Smooth muscle cell (in vitro differentiated cells): ENCODE data around the gene SIAH1. TPM values are rescaled to one million over a fixed set of nuclear protein-coding genes. Genes with fewer than 3 reads are reported as not detected.

Source experiments
- DNase-seq: peaks from one replicate; lab custom pipeline; 2025; ENCODE audit not compliant: unreplicated experiment; lab: John Stamatoyannopoulos, UW
- H2AFZ ChIP-seq: fragments of 200-600 bp; sonication (generic); 2 replicates; pipeline ENCODE4 v1.6.0; 2016; ENCODE audit warnings: antibody characterized with exemption, low read depth, mild to moderate bottlenecking
- H3F3A ChIP-seq: fragments of 200-600 bp; sonication (generic); 2 replicates; pipeline ENCODE4 v1.6.0; 2017; ENCODE audit warnings: antibody characterized with exemption, low read depth
- H3K27ac ChIP-seq: fragments of 200-600 bp; sonication (generic); 2 replicates; pipeline ENCODE4 v1.5.1; 2016; ENCODE audit warnings: low read depth, mild to moderate bottlenecking
- H3K27me3 ChIP-seq: fragments of 200-600 bp; sonication (generic); 2 replicates; pipeline ENCODE4 v1.6.1; 2016; ENCODE audit warnings: low read depth, mild to moderate bottlenecking
- H3K36me3 ChIP-seq: fragments of 200-600 bp; sonication (generic); 2 replicates; pipeline ENCODE4 v1.5.1; 2016; ENCODE audit warnings: low read depth
- H3K4me1 ChIP-seq: fragments of 200-600 bp; sonication (generic); 2 replicates; pipeline ENCODE4 v1.5.1; 2016; ENCODE audit warnings: low read depth
- H3K4me2 ChIP-seq: fragments of 200-600 bp; sonication (generic); 2 replicates; pipeline ENCODE4 v1.6.0; 2016; ENCODE audit warnings: mild to moderate bottlenecking
- H3K4me3 ChIP-seq: fragments of 200-600 bp; sonication (generic); 2 replicates; pipeline ENCODE4 v1.5.1; 2016; ENCODE audit warnings: mild to moderate bottlenecking
- H3K79me2 ChIP-seq: fragments of 200-600 bp; sonication (generic); 2 replicates; pipeline ENCODE4 v1.6.0; 2016; ENCODE audit warnings: low read depth, mild to moderate bottlenecking
- H3K9ac ChIP-seq: fragments of 200-600 bp; sonication (generic); 2 replicates; pipeline ENCODE4 v1.6.0; 2016; ENCODE audit warnings: low read depth
- H3K9me3 ChIP-seq: fragments of 200-600 bp; sonication (generic); replicated peaks from 2 replicates; pipeline ENCODE4 v1.5.1; 2016; ENCODE audit warnings: low read depth
- H4K20me1 ChIP-seq: fragments of 200-600 bp; sonication (generic); 2 replicates; pipeline ENCODE4 v1.6.0; 2016; ENCODE audit warnings: low read depth
- WGBS: methylation state at CpG from one replicate; pipeline ENCODE4 v1.1.7; 2016; ENCODE audit warnings: low lambda C conversion rate; 5-methylcytosine and 5-hydroxymethylcytosine counted together
- polyA plus RNA-seq: library from polyadenylated mRNA; unstranded; fragments of >200 nt; fragmentation: Nextera tagmentation; extraction: Ambion mirVana; gene quantifications from 2 replicates; pipeline ENCODE4 v1.2.1, GENCODE V29; 2016
- total RNA-seq: library from RNA; depleted of rRNA; stranded (reverse); fragments of >200 nt; gene quantifications from 2 replicates; pipeline ENCODE4 v1.2.3, GENCODE V29; 2014
- TF ChIP-seq, protein P1 (sequence below): fragments of 200-600 bp; sonication (generic); IDR thresholded peaks from 2 replicates; pipeline ENCODE4 v1.5.1; 2017; ENCODE audit warnings: borderline replicate concordance, mild to moderate bottlenecking, antibody characterized with exemption; ENCODE audit not compliant: insufficient read depth, poor library complexity, severe bottlenecking

The SIAH1 gene
- total and polyA plus RNA-seq, 2 experiments from 2014 or later = 24.5 to 34.0 TPM

DNA sequence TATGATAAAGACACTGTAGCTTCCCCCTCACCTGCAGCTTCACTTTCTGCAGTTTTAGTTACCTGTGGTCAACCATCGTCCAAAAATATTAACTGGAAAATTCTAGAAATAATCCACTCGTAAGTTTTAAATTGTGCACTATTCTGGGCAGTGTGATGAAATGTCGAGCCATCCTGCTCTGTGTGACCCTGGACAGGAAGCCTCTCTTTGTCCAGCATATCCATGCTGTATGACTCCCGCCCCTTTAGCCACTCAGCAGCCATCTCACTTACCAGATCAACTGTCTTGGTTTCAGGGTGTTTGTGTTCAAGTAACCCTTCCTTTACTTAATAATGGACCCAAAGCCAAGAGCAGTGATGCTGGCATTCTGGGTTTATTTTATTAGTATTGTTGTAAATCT is 56.1 kb downstream of the SIAH1 start:
- TF ChIP-seq, protein P1, sequence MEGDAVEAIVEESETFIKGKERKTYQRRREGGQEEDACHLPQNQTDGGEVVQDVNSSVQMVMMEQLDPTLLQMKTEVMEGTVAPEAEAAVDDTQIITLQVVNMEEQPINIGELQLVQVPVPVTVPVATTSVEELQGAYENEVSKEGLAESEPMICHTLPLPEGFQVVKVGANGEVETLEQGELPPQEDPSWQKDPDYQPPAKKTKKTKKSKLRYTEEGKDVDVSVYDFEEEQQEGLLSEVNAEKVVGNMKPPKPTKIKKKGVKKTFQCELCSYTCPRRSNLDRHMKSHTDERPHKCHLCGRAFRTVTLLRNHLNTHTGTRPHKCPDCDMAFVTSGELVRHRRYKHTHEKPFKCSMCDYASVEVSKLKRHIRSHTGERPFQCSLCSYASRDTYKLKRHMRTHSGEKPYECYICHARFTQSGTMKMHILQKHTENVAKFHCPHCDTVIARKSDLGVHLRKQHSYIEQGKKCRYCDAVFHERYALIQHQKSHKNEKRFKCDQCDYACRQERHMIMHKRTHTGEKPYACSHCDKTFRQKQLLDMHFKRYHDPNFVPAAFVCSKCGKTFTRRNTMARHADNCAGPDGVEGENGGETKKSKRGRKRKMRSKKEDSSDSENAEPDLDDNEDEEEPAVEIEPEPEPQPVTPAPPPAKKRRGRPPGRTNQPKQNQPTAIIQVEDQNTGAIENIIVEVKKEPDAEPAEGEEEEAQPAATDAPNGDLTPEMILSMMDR = no peak
- Histone ChIP-seq H3K36me3 (no peaks in the 10 kb centered on the region), H3K79me2 (no peaks in the 10 kb centered on the region), H4K20me1 (peaks cover 30% of the 10 kb centered on the region), H3K9ac (no peak overlapping the region), H3K4me2 (no peak overlapping the region), H2AFZ (no peak overlapping the region), H3K4me3 (no peak overlapping the region), H3K4me1 (no peaks in the 10 kb centered on the region), H3K27ac (no peak overlapping the region), H3F3A (no peaks in the 10 kb centered on the region), H3K27me3 (no peaks in the 10 kb centered on the region), H3K9me3 (no peaks in the 10 kb centered on the region)
- 98% methylated on average over 4 of the region's 4 CpGs for WGBS
- no peak for DNase-seq

DNA sequence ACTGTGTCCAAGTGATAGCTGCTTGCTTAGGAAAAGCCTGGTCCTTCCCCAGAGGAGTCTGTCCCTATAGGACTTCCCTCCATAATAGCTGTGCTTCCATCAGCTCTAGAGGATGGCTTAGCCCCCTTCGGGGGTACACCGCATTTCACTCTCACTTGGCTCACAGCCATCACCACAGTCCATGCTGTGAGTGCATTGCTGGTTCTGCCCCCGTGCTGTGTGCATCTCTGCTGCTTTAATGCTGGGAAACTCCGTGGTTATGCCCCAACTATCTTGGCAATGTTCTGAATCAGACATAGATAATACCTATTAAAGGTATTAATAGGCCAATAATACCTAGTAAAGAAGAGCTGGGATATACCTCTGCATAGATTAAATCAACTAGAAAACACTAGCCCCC is 58.3 kb downstream of the SIAH1 start:
- Histone ChIP-seq H3K79me2 (peaks cover 4% of the 10 kb centered on the region), H3K4me2 (no peak overlapping the region), H3K9me3 (no peaks in the 10 kb centered on the region), H3K4me1 (peaks cover 1% of the 10 kb centered on the region), H3K4me3 (no peak overlapping the region), H4K20me1 (peaks cover 41% of the 10 kb centered on the region), H3K27ac (no peak overlapping the region), H2AFZ (no peak overlapping the region), H3K36me3 (no peaks in the 10 kb centered on the region), H3K27me3 (no peaks in the 10 kb centered on the region), H3F3A (no peaks in the 10 kb centered on the region), H3K9ac (no peak overlapping the region)
- 90% methylated on average over 4 of the region's 4 CpGs for WGBS
- DNase-seq = no peak
- TF ChIP-seq, protein P1 = no peak

- Histone ChIP-seq H3K36me3 (no peaks in the 10 kb centered on the region), H3F3A (peaks cover 4% of the 10 kb centered on the region), H3K27ac (no peak overlapping the region), H3K9me3 (no peaks in the 10 kb centered on the region), H4K20me1 (peaks cover 53% of the 10 kb centered on the region), H3K79me2 (peaks cover 4% of the 10 kb centered on the region), H3K27me3 (no peaks in the 10 kb centered on the region), H3K4me1 (peaks cover 6% of the 10 kb centered on the region), H3K9ac (no peak overlapping the region), H3K4me2 (no peak overlapping the region), H2AFZ (no peak overlapping the region), H3K4me3 (no peak overlapping the region)
- 88% methylated on average over 7 of the region's 7 CpGs for WGBS
- TF ChIP-seq, protein P1 = no peak
- no peak for DNase-seq
Observed at GRCh38 chr16:48323783-48324775, 61.1 kb downstream of the SIAH1 start.
